ENCODE results near the gene FOXP1.
"Not testable (repeated sequence)": the region's sequence is repeated elsewhere in the genome, so short reads cannot be mapped to it uniquely, and the experiment has no call there.

The FOXP1 gene

GRCh38 chr3:71360764-71361163 is 222.8 kb downstream of the FOXP1 start:
- no peak for DNase-seq

- DNase-seq, result no peak
Measured at GRCh38 chr3:71360180-71360579, 223.3 kb downstream of the FOXP1 start.

DNA sequence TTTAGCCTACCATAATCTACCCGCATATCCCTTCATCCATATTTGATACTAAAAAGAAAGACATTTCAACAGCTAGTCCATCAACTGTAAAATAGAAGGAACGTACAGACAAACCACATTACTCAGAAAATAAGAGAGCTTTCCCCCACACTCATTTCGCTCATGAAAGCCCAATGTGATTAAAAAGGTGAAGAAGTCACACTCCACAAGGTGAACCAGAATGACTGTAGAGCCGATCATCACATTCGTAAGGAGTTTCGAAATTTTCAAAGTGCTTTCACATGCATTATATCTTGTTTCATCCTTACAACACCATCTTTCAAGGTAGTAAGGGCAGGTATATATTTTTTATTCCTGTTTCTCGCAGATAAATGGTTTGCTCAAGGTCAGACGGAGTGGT is 225.3 kb downstream of the FOXP1 start:
- no peak for DNase-seq

- DNase-seq, result no peak
Measured at GRCh38 chr3:71356265-71356664, 227.3 kb downstream of the FOXP1 start.

- no peak for DNase-seq
Measured at GRCh38 chr3:71355862-71356261, 227.7 kb downstream of the FOXP1 start.

GRCh38 chr3:71355037-71355436 is 228.5 kb downstream of the FOXP1 start:
- DNase-seq, result no peak

- DNase-seq, result no peak
Measured at GRCh38 chr3:71351403-71352149, 232.0 kb downstream of the FOXP1 start.

GRCh38 chr3:71350998-71351397 is 232.5 kb downstream of the FOXP1 start:
- DNase-seq, result no peak

GRCh38 chr3:71348831-71349230 is 234.7 kb downstream of the FOXP1 start:
- DNase-seq, result no peak

DNA sequence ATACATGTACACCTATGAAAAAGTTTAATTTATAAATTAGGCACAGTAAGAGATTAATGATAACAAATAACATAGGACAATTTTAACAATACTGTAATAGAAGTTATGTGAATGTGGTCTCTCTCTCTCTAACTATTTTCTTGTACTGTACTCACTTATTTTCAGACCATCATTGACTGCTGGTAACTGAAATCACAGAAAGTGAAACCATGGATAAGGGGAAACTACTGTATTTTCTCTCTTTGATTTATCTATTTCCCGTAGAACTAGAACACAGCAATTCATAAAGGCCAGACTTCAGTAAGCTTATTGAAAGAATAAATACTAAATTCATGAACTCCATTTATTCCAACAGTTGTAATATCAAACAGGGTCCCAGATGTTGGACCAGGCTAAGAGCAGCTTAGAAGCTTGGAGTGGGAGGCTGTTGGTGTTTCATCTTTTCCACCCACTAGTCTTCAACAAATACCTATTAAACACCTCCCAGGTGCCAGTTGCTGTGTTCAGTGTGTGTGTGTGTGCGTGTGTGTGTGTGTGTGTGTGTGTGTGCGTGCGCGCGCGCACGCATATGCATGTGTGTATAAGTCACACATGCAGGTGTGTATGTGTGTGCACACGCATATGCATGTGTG is 235.4 kb downstream of the FOXP1 start:
- no peak for DNase-seq

DNA sequence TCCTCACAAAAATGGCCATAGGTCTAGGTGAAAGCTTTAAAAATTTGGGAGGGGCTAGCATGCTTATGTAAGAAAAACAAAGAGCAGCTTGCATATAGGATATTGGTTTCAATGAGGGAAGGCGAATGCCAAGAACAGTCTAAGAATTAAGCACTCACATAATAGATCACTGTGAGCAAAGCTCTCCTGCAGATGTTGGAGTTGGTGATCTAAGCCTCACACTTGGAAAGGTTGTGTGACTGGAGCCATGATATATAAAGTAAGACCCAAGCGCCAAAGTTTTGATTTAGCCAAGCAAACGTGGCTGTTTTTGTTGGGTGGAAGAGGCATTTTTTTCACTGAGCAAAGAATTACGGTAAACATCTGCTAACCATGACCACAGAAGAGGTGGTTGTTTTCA is 237.5 kb downstream of the FOXP1 start:
- DNase-seq, result no peak

GRCh38 chr3:71345429-71346040 is 238.0 kb downstream of the FOXP1 start:
- no peak for DNase-seq

DNA sequence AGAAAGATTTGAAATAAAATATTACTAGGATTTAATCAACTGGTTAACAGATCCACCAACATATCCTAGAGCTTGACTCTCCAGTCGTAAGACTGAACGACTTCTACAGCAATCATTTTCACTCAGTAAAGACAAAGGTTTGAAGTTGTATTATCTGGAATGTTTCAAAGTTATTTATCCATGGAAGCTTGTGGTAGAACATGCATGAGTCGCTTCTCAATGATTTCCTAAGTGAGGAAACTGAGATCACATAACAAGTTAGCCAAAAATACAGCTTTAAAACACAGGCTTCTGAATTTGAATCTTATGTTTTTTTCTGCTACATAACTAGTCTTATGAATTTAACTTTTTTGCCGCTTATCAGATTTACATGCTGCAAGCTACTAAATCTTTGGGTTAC is 241.8 kb downstream of the FOXP1 start:
- DNase-seq, result no peak

GRCh38 chr3:71339049-71339448 is 244.5 kb downstream of the FOXP1 start:
- no peak for DNase-seq

GRCh38 chr3:71332813-71333212 is 250.7 kb downstream of the FOXP1 start:
- DNase-seq, result no peak

- DNase-seq, result no peak
Measured at GRCh38 chr3:71330909-71331308, 252.6 kb downstream of the FOXP1 start.

DNA sequence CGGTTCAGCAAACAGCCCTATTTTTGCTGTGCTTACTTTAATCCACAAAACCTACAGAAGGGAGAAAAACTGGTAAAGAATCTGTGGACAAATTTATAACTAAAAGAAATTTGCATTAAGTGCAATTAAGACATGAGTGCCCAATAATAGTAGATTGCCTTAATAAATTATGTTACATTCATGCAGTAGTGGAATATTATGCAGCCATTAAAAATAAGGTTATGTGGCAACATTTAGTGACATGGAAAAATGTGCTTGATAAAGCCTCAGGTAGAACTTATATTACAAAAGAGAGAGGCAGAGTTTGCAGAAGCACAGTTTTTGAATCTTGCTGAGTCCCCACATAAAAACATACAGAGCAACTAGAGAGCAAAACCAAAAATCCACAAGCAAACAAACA is 253.0 kb downstream of the FOXP1 start:
- DNase-seq, result no peak

DNA sequence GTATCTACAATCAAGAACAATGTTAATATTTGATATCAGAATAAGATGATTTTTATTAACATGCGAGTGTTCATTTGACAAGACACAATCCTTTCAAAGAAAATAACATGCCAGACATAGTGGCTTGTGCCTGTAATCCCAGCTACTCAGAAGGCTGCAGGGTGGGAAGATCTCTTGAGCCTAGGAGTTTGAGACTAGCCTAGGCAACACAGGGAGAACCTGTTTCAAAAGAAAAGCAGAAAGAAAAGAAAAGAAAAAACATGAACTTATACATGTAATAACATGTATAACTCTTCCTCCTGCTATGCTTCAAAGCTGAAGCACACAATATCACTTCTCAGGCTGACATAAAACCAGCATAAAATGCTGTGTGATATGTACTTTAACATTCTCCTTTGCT is 253.7 kb downstream of the FOXP1 start:
- DNase-seq, result no peak

DNA sequence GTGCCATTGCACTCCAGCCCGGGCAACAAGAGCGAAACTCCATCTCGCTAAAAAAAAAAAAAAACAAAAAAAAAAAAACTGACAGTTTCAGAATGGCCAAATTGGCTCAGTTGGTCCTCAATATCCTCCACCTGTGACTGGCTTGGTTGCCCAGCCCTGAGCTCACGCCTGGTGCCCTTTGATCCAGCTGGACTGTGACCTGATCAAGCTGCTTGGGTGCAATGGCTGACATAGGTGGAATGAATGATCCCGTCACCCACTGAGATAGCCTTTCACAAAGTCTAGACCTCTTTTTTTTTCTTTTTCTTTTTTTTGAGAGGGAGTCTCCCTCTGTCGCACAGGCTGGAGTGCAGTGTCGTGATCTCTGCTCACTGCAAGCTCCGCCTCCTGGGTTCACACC is 254.6 kb downstream of the FOXP1 start:
- no peak for DNase-seq

- DNase-seq, result no peak
Measured at GRCh38 chr3:71327936-71328335, 255.6 kb downstream of the FOXP1 start.

- no peak for DNase-seq
Measured at GRCh38 chr3:71325715-71326114, 257.8 kb downstream of the FOXP1 start.

DNA sequence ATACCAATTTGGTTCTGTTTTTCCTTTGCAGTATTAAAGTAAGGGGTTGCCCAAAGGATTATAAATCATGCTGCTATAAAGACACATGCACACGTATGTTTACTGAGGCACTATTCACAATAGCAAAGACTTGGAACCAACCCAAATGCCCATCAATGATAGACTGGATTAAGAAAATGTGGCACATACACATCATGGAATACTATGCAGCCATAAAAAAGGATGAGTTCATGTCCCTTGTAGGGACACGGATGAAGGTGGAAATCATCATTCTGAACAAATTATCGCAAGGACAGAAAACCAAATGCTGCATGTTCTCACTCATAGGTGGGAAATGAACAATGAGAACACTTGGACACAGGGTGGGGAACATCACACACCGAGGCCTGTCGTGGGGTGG is 259.3 kb downstream of the FOXP1 start:
- DNase-seq, result not testable (repeated sequence)

DNA sequence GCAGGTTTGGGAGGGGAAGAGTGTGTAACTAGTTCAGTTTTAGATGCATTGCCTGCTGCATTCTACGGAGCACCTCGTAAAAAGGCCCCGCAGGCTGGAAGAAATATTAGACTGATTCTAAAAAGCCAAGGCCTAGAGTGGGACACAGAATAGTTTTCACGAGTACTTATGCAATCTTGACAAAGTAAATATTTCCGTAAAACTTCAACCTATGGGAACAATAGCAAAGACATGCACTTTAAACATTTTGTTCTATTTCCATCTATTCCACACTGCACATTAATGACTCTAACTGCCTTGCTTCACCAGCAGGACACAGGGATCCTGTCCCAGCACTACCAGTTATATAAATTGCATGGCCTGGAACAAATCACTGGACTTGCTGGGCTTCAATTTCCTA is 260.0 kb downstream of the FOXP1 start:
- no peak for DNase-seq

- no peak for DNase-seq
Measured at GRCh38 chr3:71322154-71322553, 261.4 kb downstream of the FOXP1 start.

Measured in GF-D8 (cell line).